Astrocyte (in vitro differentiated cells and primary cell): Measurements from ENCODE around the gene NCAM2. TPM values are rescaled to one million over a fixed set of nuclear protein-coding genes. Genes with fewer than 3 reads are reported as not detected.

ENCODE experiments used
- DNase-seq: peaks from one replicate; pipeline ENCODE4 v3.0.0-alpha.2; 2010; ENCODE audit warnings: low read depth
- FAIRE-seq: peaks from 2 replicates; lab custom pipeline; 2011; peaks lifted over from hg19 to GRCh38; lab: Jason Lieb, UNC
- H2AFZ ChIP-seq: 2 replicates; pipeline ENCODE4 v1.6.0; 2012; ENCODE audit warnings: low read depth, low read length, inconsistent platforms
- H3K27ac ChIP-seq: 2 replicates; pipeline ENCODE4 v1.5.1; 2011; ENCODE audit warnings: low read depth, low read length, inconsistent platforms
- H3K27me3 ChIP-seq: 2 replicates; pipeline ENCODE4 v1.6.0; 2011; ENCODE audit warnings: low read length, inconsistent platforms; ENCODE audit not compliant: insufficient read depth
- H3K36me3 ChIP-seq: 2 replicates; pipeline ENCODE4 v1.5.1; 2011; ENCODE audit warnings: low read length, inconsistent platforms; ENCODE audit not compliant: insufficient read depth
- H3K4me1 ChIP-seq: 2 replicates; pipeline ENCODE4 v1.5.1; 2011; ENCODE audit warnings: low read length, inconsistent platforms; ENCODE audit not compliant: insufficient read depth
- H3K4me2 ChIP-seq: 2 replicates; pipeline ENCODE4 v1.6.0; 2012; ENCODE audit warnings: low read length, inconsistent platforms
- H3K4me3 ChIP-seq: 2 replicates; pipeline ENCODE4 v1.5.1; 2011; ENCODE audit warnings: low read depth, mild to moderate bottlenecking, low read length, inconsistent platforms; ENCODE audit not compliant: insufficient read depth
- H3K79me2 ChIP-seq: 2 replicates; pipeline ENCODE4 v1.6.0; 2012; ENCODE audit warnings: mild to moderate bottlenecking, low read length, inconsistent platforms; ENCODE audit not compliant: insufficient read depth
- H3K9ac ChIP-seq: 2 replicates; pipeline ENCODE4 v1.6.0; 2012; ENCODE audit warnings: mild to moderate bottlenecking, low read length, inconsistent platforms
- H3K9me3 ChIP-seq: 2 replicates; pipeline ENCODE4 v1.5.1; 2012; ENCODE audit warnings: low read depth, mild to moderate bottlenecking, low read length, inconsistent platforms; ENCODE audit not compliant: insufficient read depth
- H4K20me1 ChIP-seq: 2 replicates; pipeline ENCODE4 v1.6.0; 2012; ENCODE audit warnings: low read length, inconsistent platforms; ENCODE audit not compliant: insufficient read depth
- H3K27ac Mint-ChIP-seq: one replicate; pipeline ENCODE4 v1.8.0; 2021; ENCODE audit warnings: mild to moderate bottlenecking, mixed read lengths; ENCODE audit not compliant: unreplicated experiment
- H3K27me3 Mint-ChIP-seq: one replicate; pipeline ENCODE4 v1.8.0; 2021; ENCODE audit warnings: low read depth, mixed read lengths; ENCODE audit not compliant: unreplicated experiment
- H3K36me3 Mint-ChIP-seq: one replicate; pipeline ENCODE4 v1.8.0; 2021; ENCODE audit warnings: low read depth, mixed read lengths; ENCODE audit not compliant: unreplicated experiment
- H3K4me1 Mint-ChIP-seq: one replicate; pipeline ENCODE4 v1.8.0; 2021; ENCODE audit warnings: low read depth, mixed read lengths; ENCODE audit not compliant: unreplicated experiment
- H3K4me3 Mint-ChIP-seq: one replicate; pipeline ENCODE4 v1.8.0; 2021; ENCODE audit warnings: mild to moderate bottlenecking, moderate library complexity, mixed read lengths; ENCODE audit not compliant: unreplicated experiment
- H3K9me3 Mint-ChIP-seq: one replicate; pipeline ENCODE4 v1.8.0; 2021; ENCODE audit warnings: mild to moderate bottlenecking, mixed read lengths; ENCODE audit not compliant: unreplicated experiment
- EZH2 ChIP-seq: IDR thresholded peaks from 2 replicates; pipeline ENCODE4 v1.6.1; 2012; ENCODE audit warnings: mild to moderate bottlenecking, low read length, inconsistent platforms; ENCODE audit not compliant: insufficient read depth
- total RNA-seq: library from RNA; stranded (reverse); gene quantifications from 2 replicates; pipeline ENCODE4 v1.2.1, GENCODE V29; 2021
- TF ChIP-seq, protein P1 (sequence below): IDR thresholded peaks from 2 replicates; pipeline ENCODE4 v1.5.1; 2011; ENCODE audit warnings: low read depth, mild to moderate bottlenecking, inconsistent platforms, low read length, moderate library complexity; ENCODE audit not compliant: insufficient read depth

The NCAM2 gene
- total RNA-seq, 1 donor from 2014 or later = 6.8 TPM

DNA sequence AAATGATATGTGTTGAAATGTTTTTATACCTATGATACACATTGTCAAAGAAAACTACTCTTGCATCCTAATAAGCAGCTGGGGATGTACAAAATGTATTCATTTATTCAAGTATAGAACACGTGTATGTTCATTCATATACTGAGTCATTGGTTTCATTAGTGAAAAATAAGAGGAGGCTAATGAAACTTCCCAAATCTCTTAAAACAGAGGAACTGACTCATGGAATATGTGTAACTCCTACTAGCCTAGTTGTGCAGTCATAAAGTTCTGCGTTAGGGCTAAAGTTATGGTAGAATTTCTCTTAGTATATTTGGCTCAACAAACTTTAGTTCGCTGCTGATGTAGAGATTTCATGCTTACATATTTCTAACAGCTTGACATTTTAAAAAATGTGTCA is 441.6 kb downstream of the NCAM2 start:
- no peak for TF ChIP-seq EZH2
- TF ChIP-seq, protein P1, sequence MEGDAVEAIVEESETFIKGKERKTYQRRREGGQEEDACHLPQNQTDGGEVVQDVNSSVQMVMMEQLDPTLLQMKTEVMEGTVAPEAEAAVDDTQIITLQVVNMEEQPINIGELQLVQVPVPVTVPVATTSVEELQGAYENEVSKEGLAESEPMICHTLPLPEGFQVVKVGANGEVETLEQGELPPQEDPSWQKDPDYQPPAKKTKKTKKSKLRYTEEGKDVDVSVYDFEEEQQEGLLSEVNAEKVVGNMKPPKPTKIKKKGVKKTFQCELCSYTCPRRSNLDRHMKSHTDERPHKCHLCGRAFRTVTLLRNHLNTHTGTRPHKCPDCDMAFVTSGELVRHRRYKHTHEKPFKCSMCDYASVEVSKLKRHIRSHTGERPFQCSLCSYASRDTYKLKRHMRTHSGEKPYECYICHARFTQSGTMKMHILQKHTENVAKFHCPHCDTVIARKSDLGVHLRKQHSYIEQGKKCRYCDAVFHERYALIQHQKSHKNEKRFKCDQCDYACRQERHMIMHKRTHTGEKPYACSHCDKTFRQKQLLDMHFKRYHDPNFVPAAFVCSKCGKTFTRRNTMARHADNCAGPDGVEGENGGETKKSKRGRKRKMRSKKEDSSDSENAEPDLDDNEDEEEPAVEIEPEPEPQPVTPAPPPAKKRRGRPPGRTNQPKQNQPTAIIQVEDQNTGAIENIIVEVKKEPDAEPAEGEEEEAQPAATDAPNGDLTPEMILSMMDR = no peak
- no peak overlapping the region for H3K4me3 Mint-ChIP-seq
- H3K27ac ChIP-seq = no peak overlapping the region
- H3K4me1 ChIP-seq = no peaks in the 10 kb centered on the region
- H4K20me1 ChIP-seq = no peaks in the 10 kb centered on the region
- no peak overlapping the region for H3K4me3 ChIP-seq
- no peaks in the 10 kb centered on the region for H3K36me3 Mint-ChIP-seq
- no peaks in the 10 kb centered on the region for H3K27me3 Mint-ChIP-seq
- no peak overlapping the region for H2AFZ ChIP-seq
- peaks cover 12% of the 10 kb centered on the region for H3K4me1 Mint-ChIP-seq
- H3K9me3 ChIP-seq = no peaks in the 10 kb centered on the region
- no peak for FAIRE-seq
- peak; percentile 2 for DNase-seq
- H3K9me3 Mint-ChIP-seq = peaks cover 5% of the 10 kb centered on the region
- no peak overlapping the region for H3K4me2 ChIP-seq
- no peaks in the 10 kb centered on the region for H3K79me2 ChIP-seq
- H3K27me3 ChIP-seq = no peaks in the 10 kb centered on the region
- H3K9ac ChIP-seq = no peak overlapping the region
- H3K36me3 ChIP-seq = no peaks in the 10 kb centered on the region
- no peak overlapping the region for H3K27ac Mint-ChIP-seq

DNA sequence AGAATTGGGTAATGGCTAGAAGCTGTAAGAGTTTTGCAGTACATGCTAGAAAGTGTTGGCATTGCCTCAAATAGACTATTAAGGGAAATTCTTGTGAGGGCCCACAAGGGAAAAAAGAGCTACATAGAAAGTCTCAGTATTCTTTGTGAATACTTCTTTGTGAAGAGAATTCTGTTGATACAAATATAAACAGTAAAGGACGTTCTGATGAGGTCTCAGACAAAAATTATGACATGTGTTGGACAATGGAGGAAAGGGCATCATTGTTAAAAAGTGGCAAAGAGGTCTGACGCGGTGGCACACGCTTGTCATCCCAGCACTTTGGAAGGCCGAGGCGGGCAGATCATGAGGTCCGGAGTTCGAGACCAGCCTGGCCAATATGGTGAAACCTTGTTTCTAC is 458.9 kb downstream of the NCAM2 start:
- Mint-ChIP-seq H3K4me1 (no peaks in the 10 kb centered on the region), H3K36me3 (no peaks in the 10 kb centered on the region), H3K27ac (no peak overlapping the region), H3K4me3 (no peak overlapping the region), H3K27me3 (no peaks in the 10 kb centered on the region), H3K9me3 (no peaks in the 10 kb centered on the region)
- TF ChIP-seq EZH2 = no peak
- TF ChIP-seq, protein P1 = no peak
- H3K4me1 ChIP-seq = no peaks in the 10 kb centered on the region
- H3K27me3 ChIP-seq = no peaks in the 10 kb centered on the region
- H3K9ac ChIP-seq = no peak overlapping the region
- H3K4me3 ChIP-seq = no peak overlapping the region
- no peaks in the 10 kb centered on the region for H3K36me3 ChIP-seq
- FAIRE-seq (no peak), DNase-seq (no peak)
- no peak overlapping the region for H3K4me2 ChIP-seq
- H3K27ac ChIP-seq = no peak overlapping the region
- no peaks in the 10 kb centered on the region for H4K20me1 ChIP-seq
- H2AFZ ChIP-seq = no peak overlapping the region
- H3K79me2 ChIP-seq = no peaks in the 10 kb centered on the region
- no peaks in the 10 kb centered on the region for H3K9me3 ChIP-seq

DNA sequence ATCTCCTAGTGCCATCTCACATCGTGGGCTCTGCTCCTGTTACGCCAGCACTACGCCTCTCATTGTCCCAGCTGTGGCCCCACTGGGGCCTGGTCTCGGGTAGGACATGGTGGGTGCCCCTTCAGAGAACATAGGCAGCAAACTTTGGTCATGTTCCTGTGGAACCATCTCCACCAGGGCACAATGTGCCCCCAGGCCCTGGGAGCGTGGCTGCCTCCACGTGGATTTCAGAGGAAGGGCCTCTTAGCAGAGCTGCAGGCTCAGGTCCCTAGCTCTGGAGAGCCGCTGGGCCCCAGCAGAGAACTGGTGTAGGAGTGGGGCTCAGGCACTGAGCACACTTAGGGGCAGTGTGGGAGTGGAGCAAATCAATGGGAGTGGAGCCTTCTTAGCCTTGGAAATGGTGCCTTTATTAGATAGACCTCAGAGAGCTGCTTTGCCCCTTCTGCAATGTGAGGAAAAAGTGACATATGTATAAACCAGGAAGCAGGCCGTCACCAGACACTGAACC is 460.0 kb downstream of the NCAM2 start:
- Mint-ChIP-seq H3K4me1 (no peaks in the 10 kb centered on the region), H3K36me3 (no peaks in the 10 kb centered on the region), H3K27me3 (no peaks in the 10 kb centered on the region), H3K27ac (no peak overlapping the region), H3K9me3 (no peaks in the 10 kb centered on the region), H3K4me3 (no peak overlapping the region)
- Histone ChIP-seq H3K9me3 (no peaks in the 10 kb centered on the region), H3K9ac (no peak overlapping the region), H3K36me3 (no peaks in the 10 kb centered on the region), H4K20me1 (no peaks in the 10 kb centered on the region), H3K27me3 (no peaks in the 10 kb centered on the region), H3K27ac (no peak overlapping the region), H3K4me1 (no peaks in the 10 kb centered on the region), H2AFZ (no peak overlapping the region), H3K4me3 (no peak overlapping the region), H3K79me2 (no peaks in the 10 kb centered on the region), H3K4me2 (no peak overlapping the region)
- TF ChIP-seq, protein P1 = no peak
- no peak for TF ChIP-seq EZH2
- FAIRE-seq = no peak
- DNase-seq = no peak
